ENCODE results near the gene ZFYVE28.

DNA sequence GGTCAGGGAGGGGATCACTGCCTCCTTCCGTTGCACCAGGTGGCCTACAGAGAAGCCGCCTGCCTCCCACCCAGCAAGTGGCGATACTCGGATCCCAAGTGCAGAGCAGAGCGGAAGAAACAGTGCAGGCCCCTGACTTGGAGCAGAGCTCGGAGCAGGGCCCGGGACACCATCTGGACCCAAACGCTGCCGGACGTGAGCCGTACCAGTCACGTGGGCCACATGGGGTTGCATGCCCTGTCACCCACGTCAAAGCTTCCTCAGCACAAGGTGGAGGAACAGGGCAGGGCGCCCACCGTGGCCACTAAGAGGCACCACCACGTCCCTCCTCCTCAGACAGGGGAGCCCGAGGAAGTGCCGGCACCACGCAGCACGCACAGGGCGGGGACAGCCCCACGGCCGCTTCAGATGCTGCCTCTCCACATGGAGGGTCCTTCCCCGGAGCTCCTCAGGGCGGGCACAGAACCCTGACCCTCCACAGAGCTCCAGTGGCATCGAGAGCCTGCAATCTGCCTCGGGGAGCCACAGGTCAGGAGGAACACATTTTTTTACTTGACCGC, 18.7 kb downstream of the ZFYVE28 start:
- TF ChIP-seq ZNF384 (IDR thresholded peaks at IDR 0.05) (no peak), ELF4 (IDR thresholded peaks at IDR 0.05) (no peak), FOXM1 (IDR thresholded peaks at IDR 0.05; ENCODE audit: borderline replicate concordance) (no peak), NFRKB (IDR thresholded peaks at IDR 0.05) (no peak), BHLHE40 (IDR thresholded peaks at IDR 0.05; ENCODE audit: borderline replicate concordance) (no peak), SP1 (IDR thresholded peaks at IDR 0.05) (no peak), HDGF (IDR thresholded peaks at IDR 0.05; ENCODE audit: borderline replicate concordance) (no peak), ARNT (IDR thresholded peaks at IDR 0.05) (no peak), FOXK2 (IDR thresholded peaks at IDR 0.05) (no peak), SUZ12 (IDR thresholded peaks at IDR 0.05) (no peak), LEF1 (IDR thresholded peaks at IDR 0.05; ENCODE audit: borderline replicate concordance) (no peak), TARDBP (IDR thresholded peaks at IDR 0.05) (no peak), FOXA1 (IDR thresholded peaks at IDR 0.05) (no peak)
- TF ChIP-seq, protein P1, sequence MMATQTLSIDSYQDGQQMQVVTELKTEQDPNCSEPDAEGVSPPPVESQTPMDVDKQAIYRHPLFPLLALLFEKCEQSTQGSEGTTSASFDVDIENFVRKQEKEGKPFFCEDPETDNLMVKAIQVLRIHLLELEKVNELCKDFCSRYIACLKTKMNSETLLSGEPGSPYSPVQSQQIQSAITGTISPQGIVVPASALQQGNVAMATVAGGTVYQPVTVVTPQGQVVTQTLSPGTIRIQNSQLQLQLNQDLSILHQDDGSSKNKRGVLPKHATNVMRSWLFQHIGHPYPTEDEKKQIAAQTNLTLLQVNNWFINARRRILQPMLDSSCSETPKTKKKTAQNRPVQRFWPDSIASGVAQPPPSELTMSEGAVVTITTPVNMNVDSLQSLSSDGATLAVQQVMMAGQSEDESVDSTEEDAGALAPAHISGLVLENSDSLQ (IDR thresholded peaks at IDR 0.05) = no peak

All from HEK293T (cell line).